Measurements from ENCODE around the gene THAP9.

DNA sequence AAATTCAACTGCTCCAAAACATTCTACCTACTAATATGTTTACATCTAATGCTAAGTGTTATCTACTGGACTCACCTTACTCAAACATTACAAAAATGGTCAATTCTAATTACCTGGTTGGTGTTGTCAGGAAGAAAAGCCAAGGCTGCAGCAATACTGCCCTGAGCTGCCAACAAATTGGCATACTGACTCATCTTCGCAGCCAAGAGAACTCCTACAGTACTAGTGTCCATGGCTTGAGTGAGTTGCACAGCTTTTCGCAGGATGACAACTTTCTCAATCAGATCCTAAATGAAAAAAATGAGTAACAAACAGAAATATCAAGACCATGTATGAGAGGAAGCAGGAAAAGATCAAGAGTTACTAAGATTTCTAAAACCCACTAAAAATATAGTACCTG is 49.2 kb upstream of the THAP9 start:
- TF ChIP-seq CTCF (conservative IDR thresholded peaks at IDR 0.05; ENCODE audit: low read depth, low read length) (no peak), EZH2phosphoT487 (IDR thresholded peaks at IDR 0.05; ENCODE audit: borderline replicate concordance, low read length) (no peak), EZH2 (IDR thresholded peaks at IDR 0.05; ENCODE audit: low read length, unreplicated experiment) (no peak)

Measured in PC-3 (cell line).